HepG2 (cell line): ENCODE data around the gene SUPT6H. TPM values are rescaled to one million over a fixed set of nuclear protein-coding genes. Genes with fewer than 3 reads are reported as not detected.

ENCODE experiments used
- ATF3 ChIP-seq: sonication (generic); formaldehyde crosslinking; IDR thresholded peaks from 2 replicates; pipeline ENCODE4 v1.4.0; 2020; ENCODE audit warnings: missing genetic modification reagents
- EP300 ChIP-seq, 3 experiments: sonication (generic) in 1 of 3; formaldehyde crosslinking in 1 of 3; IDR thresholded peaks; 2 replicates each; pipeline versions ENCODE4 v1.5.1 to v1.6.1; 2011 to 2020; ENCODE audit warnings: low read depth in 2 of 3, low read length in 2 of 3, borderline replicate concordance in 1 of 3, improper control_type of control experiment in 1 of 3, mild to moderate bottlenecking in 1 of 3, missing genetic modification reagents in 1 of 3, moderate library complexity in 1 of 3
- FOXP1 ChIP-seq, 2 experiments: fragments of 450-650 bp in 1 of 2; IDR thresholded peaks; 2 replicates each; pipeline ENCODE4 v1.6.1; 2017 to 2018; ENCODE audit warnings: antibody characterized with exemption in 1 of 2
- HMG20B ChIP-seq: conservative IDR thresholded peaks from 2 replicates; pipeline ENCODE4 v1.6.1; 2016; ENCODE audit warnings: missing genetic modification reagents, missing compliant biosample characterization
- MAFG ChIP-seq: sonication (generic); formaldehyde crosslinking; IDR thresholded peaks from 2 replicates; pipeline ENCODE4 v1.5.1; 2020; ENCODE audit warnings: mild to moderate bottlenecking, missing genetic modification reagents
- MLLT10 ChIP-seq: sonication (generic); formaldehyde crosslinking; IDR thresholded peaks from 2 replicates; pipeline ENCODE4 v1.4.0; 2020; ENCODE audit warnings: missing genetic modification reagents
- POLR2G ChIP-seq: fragments of 200-400 bp; formaldehyde crosslinking; IDR thresholded peaks from 2 replicates; pipeline ENCODE4 v1.6.1; 2018; ENCODE audit warnings: mild to moderate bottlenecking, low read depth, low read length, moderate library complexity
- RCOR2 ChIP-seq: IDR thresholded peaks from 2 replicates; pipeline ENCODE4 v1.6.1; 2016; ENCODE audit warnings: missing biosample characterization, missing genetic modification reagents
- THAP8 ChIP-seq: sonication (generic); formaldehyde crosslinking; IDR thresholded peaks from 2 replicates; pipeline ENCODE4 v1.5.1; 2020; ENCODE audit warnings: missing genetic modification reagents, mild to moderate bottlenecking, borderline replicate concordance
- ZNF549 ChIP-seq: sonication (generic); formaldehyde crosslinking; IDR thresholded peaks from 2 replicates; pipeline ENCODE4 v1.5.0; 2020; ENCODE audit warnings: missing genetic modification reagents
- polyA plus RNA-seq, 8 experiments: library from polyadenylated mRNA; depleted of rRNA in 3 of 8; stranded (reverse) in 7 of 8; unstranded in 1 of 8; fragments of >200 nt; fragmentation: Illumina TruSeq in 4 of 8; extraction: Trizol in 4 of 8; gene quantifications; 2 replicates each; pipeline versions ENCODE4 v1.2.1 to v1.2.3, GENCODE V29; 2011 to 2016; ENCODE audit warnings: low read depth in 4 of 8, missing spikeins in 1 of 8, mixed read lengths in 1 of 8; ENCODE audit not compliant: insufficient read depth in 1 of 8
- total RNA-seq, 5 experiments: library from RNA; depleted of rRNA; stranded (reverse); fragments of >200 nt; fragmentation: Illumina TruSeq; extraction: Trizol; gene quantifications; 2 replicates each; pipeline ENCODE4 v1.2.3, GENCODE V29; 2016; ENCODE audit warnings: low read depth in 1 of 5
- TF ChIP-seq, protein P1 (sequence below): sonication (generic); formaldehyde crosslinking; IDR thresholded peaks from 2 replicates; pipeline ENCODE4 v1.9.0; 2021; ENCODE audit warnings: mild to moderate bottlenecking, missing genetic modification reagents
- TF ChIP-seq, protein P2 (sequence below): sonication (generic); formaldehyde crosslinking; IDR thresholded peaks from 2 replicates; pipeline ENCODE4 v1.8.1; 2022; ENCODE audit warnings: low read depth, mild to moderate bottlenecking, missing genetic modification reagents
- TF ChIP-seq, protein P3 (sequence below): sonication (generic); formaldehyde crosslinking; IDR thresholded peaks from 2 replicates; pipeline ENCODE4 v1.4.0; 2020; ENCODE audit warnings: missing genetic modification reagents
- TF ChIP-seq, protein P4 (sequence below): IDR thresholded peaks from 2 replicates; pipeline ENCODE4 v1.6.1; 2016; ENCODE audit warnings: missing compliant biosample characterization, missing genetic modification reagents, borderline replicate concordance

The SUPT6H gene
- total and polyA plus RNA-seq, 2 of the 13 experiments (the other 11 are each of a cell fraction or from before 2014, with no cell fraction given) = 32.7 to 39.9 TPM

- TF ChIP-seq, protein P1, sequence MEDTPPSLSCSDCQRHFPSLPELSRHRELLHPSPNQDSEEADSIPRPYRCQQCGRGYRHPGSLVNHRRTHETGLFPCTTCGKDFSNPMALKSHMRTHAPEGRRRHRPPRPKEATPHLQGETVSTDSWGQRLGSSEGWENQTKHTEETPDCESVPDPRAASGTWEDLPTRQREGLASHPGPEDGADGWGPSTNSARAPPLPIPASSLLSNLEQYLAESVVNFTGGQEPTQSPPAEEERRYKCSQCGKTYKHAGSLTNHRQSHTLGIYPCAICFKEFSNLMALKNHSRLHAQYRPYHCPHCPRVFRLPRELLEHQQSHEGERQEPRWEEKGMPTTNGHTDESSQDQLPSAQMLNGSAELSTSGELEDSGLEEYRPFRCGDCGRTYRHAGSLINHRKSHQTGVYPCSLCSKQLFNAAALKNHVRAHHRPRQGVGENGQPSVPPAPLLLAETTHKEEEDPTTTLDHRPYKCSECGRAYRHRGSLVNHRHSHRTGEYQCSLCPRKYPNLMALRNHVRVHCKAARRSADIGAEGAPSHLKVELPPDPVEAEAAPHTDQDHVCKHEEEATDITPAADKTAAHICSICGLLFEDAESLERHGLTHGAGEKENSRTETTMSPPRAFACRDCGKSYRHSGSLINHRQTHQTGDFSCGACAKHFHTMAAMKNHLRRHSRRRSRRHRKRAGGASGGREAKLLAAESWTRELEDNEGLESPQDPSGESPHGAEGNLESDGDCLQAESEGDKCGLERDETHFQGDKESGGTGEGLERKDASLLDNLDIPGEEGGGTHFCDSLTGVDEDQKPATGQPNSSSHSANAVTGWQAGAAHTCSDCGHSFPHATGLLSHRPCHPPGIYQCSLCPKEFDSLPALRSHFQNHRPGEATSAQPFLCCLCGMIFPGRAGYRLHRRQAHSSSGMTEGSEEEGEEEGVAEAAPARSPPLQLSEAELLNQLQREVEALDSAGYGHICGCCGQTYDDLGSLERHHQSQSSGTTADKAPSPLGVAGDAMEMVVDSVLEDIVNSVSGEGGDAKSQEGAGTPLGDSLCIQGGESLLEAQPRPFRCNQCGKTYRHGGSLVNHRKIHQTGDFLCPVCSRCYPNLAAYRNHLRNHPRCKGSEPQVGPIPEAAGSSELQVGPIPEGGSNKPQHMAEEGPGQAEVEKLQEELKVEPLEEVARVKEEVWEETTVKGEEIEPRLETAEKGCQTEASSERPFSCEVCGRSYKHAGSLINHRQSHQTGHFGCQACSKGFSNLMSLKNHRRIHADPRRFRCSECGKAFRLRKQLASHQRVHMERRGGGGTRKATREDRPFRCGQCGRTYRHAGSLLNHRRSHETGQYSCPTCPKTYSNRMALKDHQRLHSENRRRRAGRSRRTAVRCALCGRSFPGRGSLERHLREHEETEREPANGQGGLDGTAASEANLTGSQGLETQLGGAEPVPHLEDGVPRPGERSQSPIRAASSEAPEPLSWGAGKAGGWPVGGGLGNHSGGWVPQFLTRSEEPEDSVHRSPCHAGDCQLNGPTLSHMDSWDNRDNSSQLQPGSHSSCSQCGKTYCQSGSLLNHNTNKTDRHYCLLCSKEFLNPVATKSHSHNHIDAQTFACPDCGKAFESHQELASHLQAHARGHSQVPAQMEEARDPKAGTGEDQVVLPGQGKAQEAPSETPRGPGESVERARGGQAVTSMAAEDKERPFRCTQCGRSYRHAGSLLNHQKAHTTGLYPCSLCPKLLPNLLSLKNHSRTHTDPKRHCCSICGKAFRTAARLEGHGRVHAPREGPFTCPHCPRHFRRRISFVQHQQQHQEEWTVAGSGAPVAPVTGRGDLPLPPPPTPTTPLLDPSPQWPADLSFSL (CRISPR knock-in tag) = no peak
- TF ChIP-seq, protein P2, sequence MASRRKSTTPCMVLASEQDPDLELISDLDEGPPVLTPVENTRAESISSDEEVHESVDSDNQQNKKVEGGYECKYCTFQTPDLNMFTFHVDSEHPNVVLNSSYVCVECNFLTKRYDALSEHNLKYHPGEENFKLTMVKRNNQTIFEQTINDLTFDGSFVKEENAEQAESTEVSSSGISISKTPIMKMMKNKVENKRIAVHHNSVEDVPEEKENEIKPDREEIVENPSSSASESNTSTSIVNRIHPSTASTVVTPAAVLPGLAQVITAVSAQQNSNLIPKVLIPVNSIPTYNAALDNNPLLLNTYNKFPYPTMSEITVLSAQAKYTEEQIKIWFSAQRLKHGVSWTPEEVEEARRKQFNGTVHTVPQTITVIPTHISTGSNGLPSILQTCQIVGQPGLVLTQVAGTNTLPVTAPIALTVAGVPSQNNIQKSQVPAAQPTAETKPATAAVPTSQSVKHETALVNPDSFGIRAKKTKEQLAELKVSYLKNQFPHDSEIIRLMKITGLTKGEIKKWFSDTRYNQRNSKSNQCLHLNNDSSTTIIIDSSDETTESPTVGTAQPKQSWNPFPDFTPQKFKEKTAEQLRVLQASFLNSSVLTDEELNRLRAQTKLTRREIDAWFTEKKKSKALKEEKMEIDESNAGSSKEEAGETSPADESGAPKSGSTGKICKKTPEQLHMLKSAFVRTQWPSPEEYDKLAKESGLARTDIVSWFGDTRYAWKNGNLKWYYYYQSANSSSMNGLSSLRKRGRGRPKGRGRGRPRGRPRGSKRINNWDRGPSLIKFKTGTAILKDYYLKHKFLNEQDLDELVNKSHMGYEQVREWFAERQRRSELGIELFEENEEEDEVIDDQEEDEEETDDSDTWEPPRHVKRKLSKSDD (CRISPR knock-in tag) = no peak
- TF ChIP-seq RCOR2 (CRISPR knock-in tag) (no peak), THAP8 (CRISPR knock-in tag) (no peak), MLLT10 (no peak), POLR2G (peak; percentile 75), HMG20B (CRISPR knock-in tag) (no peak), ATF3 (CRISPR knock-in tag) (no peak), EP300 (IDR thresholded peaks at IDR 0.05; ENCODE audit: low read depth in 2 of 2, low read length in 2 of 2) (no peak), EP300 (CRISPR knock-in tag; IDR thresholded peaks at IDR 0.05; ENCODE audit: borderline replicate concordance) (no peak), MAFG (no peak), FOXP1 (IDR thresholded peaks at IDR 0.05) (no peak), FOXP1 (CRISPR knock-in tag; IDR thresholded peaks at IDR 0.05) (no peak), ZNF549 (no peak)
- TF ChIP-seq, protein P3, sequence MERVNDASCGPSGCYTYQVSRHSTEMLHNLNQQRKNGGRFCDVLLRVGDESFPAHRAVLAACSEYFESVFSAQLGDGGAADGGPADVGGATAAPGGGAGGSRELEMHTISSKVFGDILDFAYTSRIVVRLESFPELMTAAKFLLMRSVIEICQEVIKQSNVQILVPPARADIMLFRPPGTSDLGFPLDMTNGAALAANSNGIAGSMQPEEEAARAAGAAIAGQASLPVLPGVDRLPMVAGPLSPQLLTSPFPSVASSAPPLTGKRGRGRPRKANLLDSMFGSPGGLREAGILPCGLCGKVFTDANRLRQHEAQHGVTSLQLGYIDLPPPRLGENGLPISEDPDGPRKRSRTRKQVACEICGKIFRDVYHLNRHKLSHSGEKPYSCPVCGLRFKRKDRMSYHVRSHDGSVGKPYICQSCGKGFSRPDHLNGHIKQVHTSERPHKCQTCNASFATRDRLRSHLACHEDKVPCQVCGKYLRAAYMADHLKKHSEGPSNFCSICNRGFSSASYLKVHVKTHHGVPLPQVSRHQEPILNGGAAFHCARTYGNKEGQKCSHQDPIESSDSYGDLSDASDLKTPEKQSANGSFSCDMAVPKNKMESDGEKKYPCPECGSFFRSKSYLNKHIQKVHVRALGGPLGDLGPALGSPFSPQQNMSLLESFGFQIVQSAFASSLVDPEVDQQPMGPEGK = no peak
- TF ChIP-seq, protein P4, sequence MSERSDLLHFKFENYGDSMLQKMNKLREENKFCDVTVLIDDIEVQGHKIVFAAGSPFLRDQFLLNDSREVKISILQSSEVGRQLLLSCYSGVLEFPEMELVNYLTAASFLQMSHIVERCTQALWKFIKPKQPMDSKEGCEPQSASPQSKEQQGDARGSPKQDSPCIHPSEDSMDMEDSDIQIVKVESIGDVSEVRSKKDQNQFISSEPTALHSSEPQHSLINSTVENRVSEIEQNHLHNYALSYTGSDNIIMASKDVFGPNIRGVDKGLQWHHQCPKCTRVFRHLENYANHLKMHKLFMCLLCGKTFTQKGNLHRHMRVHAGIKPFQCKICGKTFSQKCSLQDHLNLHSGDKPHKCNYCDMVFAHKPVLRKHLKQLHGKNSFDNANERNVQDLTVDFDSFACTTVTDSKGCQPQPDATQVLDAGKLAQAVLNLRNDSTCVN (CRISPR knock-in tag) = no peak
Measured at GRCh38 chr17:28728364-28729200, 66.6 kb downstream of the SUPT6H start, which contains the start of gene NEK8 (continued).
